Adrenal gland (tissue), 5 donors: ENCODE results near the gene MARK3.
A peak's percentile ranks its signal among the peaks of the same experiment; 100 is the strongest.

ENCODE experiments used
- POLR2A ChIP-seq, 2 donors: fragments of 450-650 bp; IDR thresholded peaks; one replicate each; pipeline ENCODE4 v1.6.1; 2017; ENCODE audit warnings: antibody characterized with exemption in 2 of 2, mild to moderate bottlenecking in 2 of 2, moderate library complexity in 1 of 2
- TF ChIP-seq, protein P1 (sequence below), 6 experiments: fragments of 450-650 bp in 4 of 6; fragments of 200-600 bp in 2 of 6; sonication (generic) in 1 of 6; IDR thresholded peaks; 1 replicate in 5 of 6; 2 replicates in 1 of 6; pipeline versions ENCODE4 v1.5.1 to v1.8.0; 2016 to 2021; ENCODE audit warnings: antibody characterized with exemption in 6 of 6, mild to moderate bottlenecking in 2 of 6, moderate library complexity in 1 of 6
- donor health status: DM: no; HTN: no; CAD: no.

DNA sequence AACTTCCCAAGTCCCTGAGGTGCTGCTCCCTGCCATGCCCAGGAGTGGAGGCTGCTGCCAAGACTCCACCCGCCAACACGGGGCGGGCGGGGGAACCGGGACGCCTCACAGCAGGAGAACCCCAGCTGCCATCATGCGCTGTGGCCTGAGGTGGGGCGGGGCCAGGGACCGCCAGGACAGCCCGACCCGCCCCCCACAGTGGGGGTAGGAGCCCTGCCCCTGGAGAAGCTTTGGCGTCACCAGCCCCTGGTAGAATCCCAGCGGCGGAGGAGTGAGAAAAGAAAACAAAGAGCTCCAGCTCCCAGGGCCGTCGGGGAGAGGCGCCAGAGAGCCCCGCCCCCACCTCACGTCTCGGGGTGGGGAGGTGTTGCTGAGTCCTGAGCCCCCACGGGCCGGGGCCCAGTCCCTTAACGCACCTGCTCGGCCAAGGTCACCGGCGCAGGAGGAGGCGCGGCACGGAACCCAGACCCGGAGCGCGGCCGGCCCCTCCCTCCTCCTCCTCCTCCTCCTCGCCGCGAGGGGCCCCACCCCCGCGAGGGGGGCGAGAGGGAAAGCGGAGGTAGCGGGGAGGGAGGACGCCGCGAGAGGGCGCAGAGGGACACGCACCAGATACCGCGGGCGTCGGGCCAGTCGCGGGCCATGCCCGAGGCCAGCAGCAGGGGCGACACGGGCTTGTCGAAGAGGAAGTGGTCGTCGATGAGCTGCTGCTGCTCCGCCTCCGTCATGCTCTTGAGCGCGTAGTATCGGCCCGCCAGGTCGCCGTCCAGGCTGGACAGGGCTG, 135.6 kb downstream of the MARK3 start:
- TF ChIP-seq, protein P1, sequence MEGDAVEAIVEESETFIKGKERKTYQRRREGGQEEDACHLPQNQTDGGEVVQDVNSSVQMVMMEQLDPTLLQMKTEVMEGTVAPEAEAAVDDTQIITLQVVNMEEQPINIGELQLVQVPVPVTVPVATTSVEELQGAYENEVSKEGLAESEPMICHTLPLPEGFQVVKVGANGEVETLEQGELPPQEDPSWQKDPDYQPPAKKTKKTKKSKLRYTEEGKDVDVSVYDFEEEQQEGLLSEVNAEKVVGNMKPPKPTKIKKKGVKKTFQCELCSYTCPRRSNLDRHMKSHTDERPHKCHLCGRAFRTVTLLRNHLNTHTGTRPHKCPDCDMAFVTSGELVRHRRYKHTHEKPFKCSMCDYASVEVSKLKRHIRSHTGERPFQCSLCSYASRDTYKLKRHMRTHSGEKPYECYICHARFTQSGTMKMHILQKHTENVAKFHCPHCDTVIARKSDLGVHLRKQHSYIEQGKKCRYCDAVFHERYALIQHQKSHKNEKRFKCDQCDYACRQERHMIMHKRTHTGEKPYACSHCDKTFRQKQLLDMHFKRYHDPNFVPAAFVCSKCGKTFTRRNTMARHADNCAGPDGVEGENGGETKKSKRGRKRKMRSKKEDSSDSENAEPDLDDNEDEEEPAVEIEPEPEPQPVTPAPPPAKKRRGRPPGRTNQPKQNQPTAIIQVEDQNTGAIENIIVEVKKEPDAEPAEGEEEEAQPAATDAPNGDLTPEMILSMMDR (IDR thresholded peaks at IDR 0.05), result peak; percentile 37 to 67 (median 56)
- TF ChIP-seq POLR2A (IDR thresholded peaks at IDR 0.05), result peak; percentile 33 to 73
